Activated effector memory CD4-positive, alpha-beta T cell treated with Interleukin-2 at 50 U/mL for 16 hours (primary cell): ENCODE measurements around the gene RAX2.
"Not testable (repeated sequence)": the region's sequence is repeated elsewhere in the genome, so short reads cannot be mapped to it uniquely, and the experiment has no call there.

Experiments
- DNase-seq: peaks from one replicate; pipeline ENCODE4 v3.0.0-alpha.2; 2020

Gene RAX2

DNA sequence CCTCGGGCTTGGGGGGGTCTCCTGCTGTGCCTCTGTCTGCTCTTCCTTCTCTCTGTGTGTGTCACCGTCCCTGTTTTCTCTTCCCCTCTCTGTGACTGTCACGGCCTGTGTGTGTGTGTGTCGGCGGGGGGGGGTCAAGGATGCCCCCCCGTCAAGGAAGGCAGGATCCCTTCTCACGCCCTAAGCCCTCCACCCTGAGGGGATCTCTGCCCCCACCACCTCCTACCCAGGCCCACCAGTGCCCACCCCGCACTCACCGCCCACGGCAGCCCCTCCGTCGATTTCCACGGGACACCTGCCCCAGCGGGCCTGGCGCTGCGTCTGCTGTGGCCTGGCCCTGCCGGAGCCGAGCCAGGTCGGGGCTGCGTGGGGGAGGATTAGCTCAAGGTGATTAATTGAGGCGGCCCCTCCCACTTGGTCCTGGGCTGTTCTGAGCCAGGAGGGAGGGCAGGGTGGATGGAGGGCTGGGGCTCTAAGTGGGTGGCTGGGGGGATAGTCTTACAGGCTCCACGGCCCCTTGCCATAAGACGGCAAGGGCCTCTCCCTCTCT is at the start of gene RAX2:
Gene RAX2, minus strand, starts transcription at position 323 of the 550 bp plus-strand sequence. CDS start 486 bp downstream, outside the sequence.
- no peak for DNase-seq

GRCh38 chr19:3821156-3821555 is 49.1 kb upstream of the RAX2 start:
- DNase-seq, result no peak

- DNase-seq, result no peak
These were observed 48.0 kb upstream of the RAX2 start for GRCh38 chr19:3819989-3820388.

- DNase-seq, result no peak
These were observed 46.9 kb upstream of the RAX2 start for GRCh38 chr19:3818918-3819317.

DNA sequence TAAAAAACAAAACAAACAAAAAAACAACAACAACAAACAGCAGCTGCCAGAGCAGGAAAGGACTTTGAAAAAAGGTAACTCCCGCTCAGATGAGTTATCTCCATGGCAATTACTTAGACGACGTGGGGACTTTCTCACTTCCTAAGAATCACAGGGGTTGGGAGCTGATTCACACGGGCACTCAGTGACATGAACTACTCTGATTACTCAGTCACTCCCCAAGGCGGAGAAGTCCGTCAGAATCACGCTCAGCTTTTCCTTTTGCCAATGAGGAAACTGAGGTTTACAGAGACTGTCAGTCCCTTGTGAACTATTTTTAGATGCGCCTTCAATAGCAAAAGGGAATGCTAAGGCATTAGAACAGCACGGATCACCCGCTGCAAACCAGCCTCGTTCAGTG is 46.4 kb upstream of the RAX2 start:
- DNase-seq, result no peak

GRCh38 chr19:3817761-3818160 is 45.7 kb upstream of the RAX2 start:
- no peak for DNase-seq

GRCh38 chr19:3816566-3817218 is 44.7 kb upstream of the RAX2 start:
- DNase-seq, result no peak

- DNase-seq, result not testable (repeated sequence)
These were observed 44.1 kb upstream of the RAX2 start for GRCh38 chr19:3816148-3816547.

- no peak for DNase-seq
These were observed 42.6 kb upstream of the RAX2 start for GRCh38 chr19:3814648-3815047.

DNA sequence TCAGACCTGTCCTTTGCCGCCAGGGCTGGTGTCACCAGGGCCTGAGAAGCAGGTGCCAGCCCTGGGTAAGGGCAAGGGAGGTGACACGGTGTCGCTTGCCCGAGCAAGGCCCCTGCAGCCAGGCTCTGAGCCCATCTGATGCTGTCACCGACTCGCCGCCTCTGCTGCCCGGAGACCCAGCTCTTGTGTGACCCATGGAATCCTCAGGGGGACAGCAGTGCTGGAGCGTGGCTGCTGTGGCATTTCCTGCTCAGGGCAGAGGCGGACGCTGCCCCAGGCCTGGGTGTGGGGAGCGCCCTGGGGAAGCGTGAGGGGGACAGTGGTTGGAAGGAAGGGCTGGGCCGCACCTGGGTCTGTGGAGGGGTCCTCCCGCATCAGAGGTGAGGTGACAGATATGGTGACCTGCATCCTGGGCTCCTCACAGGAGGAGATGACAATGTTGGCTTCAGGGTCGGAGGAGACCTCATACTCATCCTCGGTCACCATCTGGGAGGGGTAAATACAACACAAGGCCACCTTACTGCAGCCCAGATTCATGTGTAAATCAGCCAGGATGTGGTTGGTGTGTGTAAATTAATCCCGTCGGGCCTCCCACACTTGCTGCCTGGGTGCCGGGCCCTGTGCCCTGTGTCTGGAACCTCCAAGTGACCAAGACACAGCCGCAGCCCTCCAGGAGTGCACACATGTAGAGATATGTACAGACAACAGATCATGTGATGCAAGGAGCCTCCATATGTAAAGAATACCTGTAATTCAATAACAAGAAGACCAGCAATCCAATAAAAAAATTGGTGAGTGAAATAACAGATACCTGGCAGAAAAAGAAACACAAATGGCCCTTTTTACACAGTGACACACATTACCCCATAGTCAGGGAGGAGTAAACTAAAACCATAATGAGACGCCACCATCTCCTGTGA is 41.7 kb upstream of the RAX2 start:
- DNase-seq, result no peak

DNA sequence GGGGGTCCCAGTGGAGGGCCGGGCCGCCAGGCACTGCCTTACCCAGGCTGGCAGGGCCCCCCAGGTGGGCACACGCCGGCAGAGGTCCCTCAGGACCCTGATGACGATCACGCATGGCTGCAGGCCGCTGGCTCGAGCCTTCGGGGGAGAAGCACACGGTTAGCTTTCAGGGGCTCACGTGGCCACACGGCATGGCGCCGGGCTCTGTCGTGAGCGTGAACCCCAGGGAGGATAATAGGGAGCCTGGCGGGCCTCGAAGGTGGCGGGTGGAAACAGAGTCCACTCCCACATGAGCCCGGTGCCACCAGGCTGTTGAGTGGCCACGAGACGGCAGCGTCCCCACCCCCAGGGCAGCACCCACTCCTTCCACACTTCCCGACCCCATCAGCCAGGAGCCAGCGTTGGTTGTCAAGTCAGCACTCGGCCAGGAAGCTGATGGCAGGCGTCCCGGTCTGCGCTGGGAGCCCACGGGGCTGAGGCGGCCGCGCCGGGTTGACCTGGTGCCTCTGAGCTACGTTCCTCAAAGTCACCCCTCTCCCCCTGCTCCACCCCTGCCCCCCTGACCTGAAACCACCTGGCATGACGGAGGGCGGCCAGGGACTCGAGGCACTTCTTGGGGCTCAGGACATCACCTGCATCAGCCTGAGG is 38.8 kb upstream of the RAX2 start:
- no peak for DNase-seq

DNA sequence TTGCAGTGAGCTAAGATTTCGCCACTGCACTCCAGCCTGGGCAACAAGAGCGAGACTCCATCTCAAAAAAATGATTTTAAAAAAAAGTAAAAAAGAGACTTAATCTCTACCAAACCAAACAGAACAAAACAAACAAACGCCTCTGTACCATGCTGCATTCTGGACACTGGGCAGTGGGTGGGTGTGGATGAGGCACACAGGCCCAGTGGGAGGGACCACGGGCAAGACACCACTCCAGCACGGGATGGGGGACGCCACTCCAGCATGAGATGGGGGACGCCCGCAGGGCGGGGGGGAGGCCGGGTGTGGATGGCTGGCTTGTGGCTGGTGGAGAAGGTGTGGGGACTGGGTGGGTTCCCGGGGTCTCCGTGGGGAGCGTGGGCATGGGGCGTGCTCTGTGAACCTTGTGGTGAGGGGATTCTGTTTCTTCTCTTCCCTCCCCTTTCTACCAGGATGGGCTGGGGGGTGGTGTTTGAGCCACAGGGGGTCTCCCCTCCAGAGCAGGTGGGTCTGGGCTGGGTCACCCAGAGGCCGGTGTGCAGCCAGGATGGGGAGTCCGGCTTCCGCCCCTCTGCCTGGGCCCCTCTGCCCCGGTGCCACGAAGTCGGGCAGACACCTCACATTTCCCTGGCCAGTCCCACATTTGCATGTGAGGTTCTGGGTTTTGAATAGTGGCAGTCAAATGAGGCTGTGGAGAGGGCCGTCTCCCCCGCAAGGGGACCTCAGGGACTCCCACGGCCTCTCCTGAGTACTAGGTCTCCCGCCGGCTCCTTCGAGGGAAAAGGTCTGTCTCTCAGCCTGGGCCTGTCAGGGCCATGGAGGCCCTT is 38.1 kb upstream of the RAX2 start:
- DNase-seq, result no peak

GRCh38 chr19:3808420-3809143 is 36.6 kb upstream of the RAX2 start:
- DNase-seq, result no peak

DNA sequence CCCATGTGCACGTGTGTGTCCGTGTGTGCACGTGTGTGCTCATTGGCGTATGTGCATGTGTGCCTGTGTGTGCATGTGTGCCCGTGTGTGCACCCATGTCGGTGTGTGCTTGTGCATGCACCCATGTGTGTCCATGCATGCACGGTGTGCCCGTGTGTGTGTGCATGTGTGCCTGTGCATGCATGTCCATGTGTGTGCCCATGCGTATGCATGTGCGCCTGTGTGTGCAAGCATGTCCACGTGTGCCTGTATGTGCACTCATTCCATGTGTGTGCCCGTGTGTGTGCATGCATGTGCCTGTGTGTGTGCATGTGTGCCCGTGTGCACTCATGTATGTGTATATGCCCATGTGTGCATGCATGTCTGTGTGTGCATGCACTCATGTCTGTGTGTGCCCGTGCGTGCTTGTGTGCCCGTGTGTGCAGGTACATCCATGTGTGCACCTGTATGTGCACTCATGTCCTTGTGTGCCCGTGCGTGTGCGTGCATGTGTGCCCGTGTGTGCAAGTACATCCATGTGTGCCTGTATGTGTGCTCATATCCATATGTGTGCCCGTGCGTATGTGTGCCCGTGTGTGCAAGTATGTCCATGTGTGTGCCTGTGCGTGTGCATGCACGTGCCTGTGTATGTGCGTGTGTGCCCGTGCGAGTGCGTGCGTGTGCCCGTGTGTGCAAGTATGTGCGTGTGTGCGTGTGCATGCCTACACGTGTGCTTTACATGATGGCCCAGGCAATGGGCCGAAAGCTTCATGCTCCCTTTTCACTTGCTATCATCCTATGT is 35.7 kb upstream of the RAX2 start:
- no peak for DNase-seq

- no peak for DNase-seq
These were observed 35.1 kb upstream of the RAX2 start for GRCh38 chr19:3807131-3807480.

GRCh38 chr19:3805859-3806258 is 33.8 kb upstream of the RAX2 start:
- DNase-seq, result no peak

DNA sequence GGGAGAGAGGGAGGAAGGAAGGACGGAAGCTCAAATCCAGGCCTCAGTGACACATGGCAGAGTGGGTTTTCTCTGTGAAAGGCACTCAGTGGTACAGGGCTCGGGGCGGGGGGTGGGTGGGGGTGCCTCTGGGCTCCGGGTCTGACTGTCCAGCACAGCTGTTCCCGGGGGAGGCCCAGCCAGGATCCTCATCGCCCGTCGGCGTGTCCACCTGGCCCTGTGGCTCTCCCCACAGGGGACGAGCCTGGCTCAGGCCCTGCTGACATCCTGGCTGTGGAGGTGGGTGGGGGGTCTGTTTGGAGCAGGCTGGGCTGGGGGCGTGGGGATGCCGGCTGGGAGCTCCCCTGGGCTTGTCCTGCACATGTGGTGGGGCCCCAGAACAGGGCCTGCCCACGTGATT is 32.4 kb upstream of the RAX2 start:
- no peak for DNase-seq

GRCh38 chr19:3803986-3804385 is 32.0 kb upstream of the RAX2 start:
- no peak for DNase-seq

- DNase-seq, result no peak
These were observed 31.3 kb upstream of the RAX2 start for GRCh38 chr19:3803114-3803888.

DNA sequence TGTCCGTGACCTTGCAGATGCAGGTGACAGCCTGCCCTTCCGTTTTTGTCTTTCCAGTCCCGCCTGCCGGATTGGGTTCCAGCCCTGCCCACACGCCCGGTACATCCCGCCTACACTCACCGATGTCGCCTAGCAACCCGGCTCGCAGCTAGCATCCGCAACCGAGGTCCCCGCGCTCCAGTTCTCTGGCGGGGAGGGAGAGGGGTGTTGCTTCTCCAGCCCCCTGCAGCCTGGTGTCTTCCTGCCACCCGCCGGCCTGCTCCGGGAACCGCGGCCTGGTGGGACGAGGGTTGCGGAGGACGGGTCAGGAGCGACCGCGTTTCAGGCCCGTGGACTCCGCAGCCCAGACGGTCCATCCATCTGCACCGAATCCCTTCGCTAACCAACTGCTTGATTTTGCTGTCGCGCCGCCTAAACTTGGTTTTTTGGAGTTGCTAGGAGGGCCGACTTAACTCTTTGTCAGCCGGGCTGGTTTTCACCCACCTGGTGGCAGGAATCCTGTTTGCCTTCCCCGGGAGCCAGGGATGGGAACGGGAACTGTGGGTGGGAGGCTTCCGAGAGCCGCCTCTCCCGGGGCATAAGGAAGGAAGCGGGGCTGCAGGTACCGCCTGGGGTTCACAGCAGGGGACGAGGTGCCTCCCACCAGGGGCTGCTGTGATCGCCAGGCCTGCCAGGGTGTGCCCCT is 29.5 kb upstream of the RAX2 start:
- peak; percentile 37 for DNase-seq
